Loucy (cell line): ENCODE results near the gene NBPF1.
"Not testable (repeated sequence)": the region's sequence is repeated elsewhere in the genome, so short reads cannot be mapped to it uniquely, and the experiment has no call there.

Experiments used
- CTCF ChIP-seq: fragments of 200-600 bp; sonication (generic); conservative IDR thresholded peaks from 2 replicates; pipeline ENCODE4 v1.5.1; 2014; ENCODE audit warnings: mild to moderate bottlenecking, antibody characterized with exemption, low read length
- EZH2phosphoT487 ChIP-seq: fragments of 200-600 bp; IDR thresholded peaks from 2 replicates; pipeline ENCODE4 v1.6.1; 2018; ENCODE audit warnings: antibody characterized with exemption, mild to moderate bottlenecking, moderate library complexity, borderline replicate concordance

- not testable (repeated sequence) for TF ChIP-seq CTCF, EZH2phosphoT487
These were observed 13.1 kb upstream of the NBPF1 start for GRCh38 chr1:16626409-16626983.
